Measurements from ENCODE around the gene IMMP2L.

- no peak for TF ChIP-seq CTCF (conservative IDR thresholded peaks at IDR 0.05; ENCODE audit: low read length)
- no peak for TF ChIP-seq EZH2phosphoT487 (IDR thresholded peaks at IDR 0.05; ENCODE audit: borderline replicate concordance)
These were observed 122.3 kb downstream of the IMMP2L start for GRCh38 chr7:111439977-111440376.

Data from Loucy (cell line).